Stimulated activated naive CD8-positive, alpha-beta T cell treated with anti-CD3 and anti-CD28 coated beads, Interleukin-15, Interleukin-2, amounts not matched to agents 100 U/mL and 50 U/mL, for 24 hours (primary cell): ENCODE results near the gene CDYL.
A peak's percentile ranks its signal among the peaks of the same experiment; 100 is the strongest.

Experiments
- ATAC-seq: fragments of 150-1000 bp; cut with Tn5 transposase; one replicate; pipeline ENCODE4 v1.10.0; 2021
- DNase-seq: peaks from one replicate; pipeline ENCODE4 v3.0.0; 2021

CDYL gene

DNA sequence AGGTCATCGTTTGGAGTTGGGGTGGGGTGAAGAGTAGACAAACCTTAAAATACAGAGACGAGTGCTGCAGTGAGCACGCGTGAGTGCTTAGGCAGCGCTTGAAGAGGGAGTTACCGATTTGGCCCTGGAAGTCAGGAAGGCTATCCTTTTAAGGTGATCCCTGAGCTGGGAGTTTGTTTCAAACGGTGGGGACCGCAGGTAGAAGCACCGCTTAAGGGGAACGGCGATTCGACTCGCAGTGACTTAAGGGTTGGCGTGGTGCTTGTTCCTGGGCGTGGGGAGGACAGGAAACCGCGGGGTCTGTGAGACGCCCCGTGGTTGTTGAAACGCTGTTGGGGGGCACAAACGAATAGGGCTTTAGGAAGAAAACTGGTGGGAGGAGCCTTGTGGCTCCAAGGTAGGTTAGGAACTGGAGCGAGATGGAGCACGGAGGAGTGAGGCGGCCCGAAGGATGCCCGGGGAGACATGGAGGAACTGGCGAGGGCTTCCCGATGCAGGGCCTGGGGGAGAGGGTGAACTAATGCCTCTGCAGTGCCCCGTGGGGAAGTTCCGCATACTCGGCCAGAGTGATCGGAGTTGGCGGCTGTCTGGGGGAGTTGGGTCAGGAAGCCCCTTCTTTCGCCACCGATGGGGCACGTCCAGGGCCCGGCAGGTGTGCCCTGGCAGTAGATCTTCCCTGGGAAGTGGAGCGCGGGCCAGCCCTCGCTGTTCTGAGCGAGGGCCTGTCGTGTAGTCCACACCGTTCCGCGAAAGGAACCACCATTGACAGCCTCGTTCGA is 1.3 kb upstream of the CDYL start:
- DNase-seq: peak; percentile 29

DNA sequence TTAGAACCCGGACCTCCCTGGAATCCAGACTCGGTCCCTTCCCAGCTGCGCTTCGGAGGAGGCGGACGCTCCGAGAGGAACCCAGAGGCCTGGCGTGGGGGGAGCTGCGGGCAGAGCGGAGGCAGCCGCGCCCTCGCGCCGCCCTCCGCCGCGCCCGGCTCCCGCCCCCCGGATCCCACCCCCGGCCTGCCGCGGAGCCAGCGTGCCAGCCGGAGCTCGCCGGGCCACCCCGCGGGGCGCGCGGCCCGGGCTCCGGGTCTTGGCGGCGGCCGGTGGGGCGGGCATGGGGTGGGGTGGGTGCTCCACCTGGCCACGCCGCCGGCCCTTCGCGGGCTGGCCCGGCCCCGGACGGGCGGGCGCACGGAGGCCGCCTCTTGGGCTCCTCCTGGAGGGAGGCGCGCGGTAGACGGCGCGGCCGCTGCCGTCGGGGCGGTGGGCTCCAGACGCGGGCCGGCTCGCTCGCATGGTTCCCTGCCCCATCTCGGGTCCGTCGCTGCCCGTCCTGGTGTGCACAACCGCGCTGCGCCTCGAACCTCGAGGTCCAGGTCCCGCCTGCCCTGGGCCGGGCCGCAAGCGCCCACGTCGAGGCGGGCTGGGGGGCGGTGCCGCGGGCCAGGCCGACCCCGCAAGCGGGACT is 592 bp upstream of the CDYL start:
- DNase-seq: peak; percentile 71
- ATAC-seq: peak; percentile 58

More for the DNA sequence above, 1.3 kb upstream of the CDYL start:
- no peak for ATAC-seq

DNA sequence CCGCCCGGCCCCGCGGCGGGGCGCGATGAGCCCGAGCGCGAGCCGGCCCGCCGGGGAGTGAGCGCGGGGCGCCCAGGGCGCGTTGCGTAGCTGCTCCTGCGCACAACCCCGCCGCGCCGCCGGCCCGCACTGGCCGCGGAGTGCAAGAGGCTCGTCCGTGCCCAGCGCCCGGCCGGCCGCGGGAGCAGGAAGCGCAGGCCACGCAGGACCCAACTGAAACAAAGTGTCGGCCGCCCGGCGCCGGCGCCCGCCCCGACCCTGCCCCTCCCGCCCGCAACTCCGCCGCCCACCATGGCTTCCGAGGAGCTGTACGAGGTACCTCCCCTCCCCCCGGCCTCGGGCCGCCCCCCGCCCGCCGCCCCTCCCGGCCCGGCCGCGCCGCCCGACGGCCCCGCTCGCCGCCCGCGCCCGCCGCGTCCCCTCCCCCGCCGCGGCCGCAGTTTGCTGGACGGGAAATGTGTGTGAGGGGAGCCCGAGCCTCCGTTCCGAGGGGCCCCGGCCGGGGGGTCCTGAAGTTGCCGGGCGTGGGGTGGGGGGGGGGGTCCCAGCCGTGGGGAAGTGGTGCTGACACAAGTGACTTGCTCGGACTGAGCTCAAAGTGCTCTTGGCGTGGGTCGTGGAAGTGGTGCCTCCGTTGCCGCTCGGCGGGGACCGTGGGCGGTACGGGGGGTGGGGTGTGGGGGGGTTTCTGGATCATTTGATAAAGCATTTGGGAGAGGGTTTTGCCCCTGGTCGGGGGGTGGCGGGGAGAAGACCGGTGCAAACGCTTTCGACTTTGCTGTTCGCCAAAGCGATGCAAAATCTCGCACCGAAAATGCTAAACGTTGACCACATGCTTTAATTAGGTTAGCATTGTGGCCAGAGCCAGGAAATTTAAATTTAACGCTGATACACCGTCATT is 539 bp downstream of the CDYL start:
- DNase-seq: peak; percentile 55
- peak; percentile 12 for ATAC-seq

DNA sequence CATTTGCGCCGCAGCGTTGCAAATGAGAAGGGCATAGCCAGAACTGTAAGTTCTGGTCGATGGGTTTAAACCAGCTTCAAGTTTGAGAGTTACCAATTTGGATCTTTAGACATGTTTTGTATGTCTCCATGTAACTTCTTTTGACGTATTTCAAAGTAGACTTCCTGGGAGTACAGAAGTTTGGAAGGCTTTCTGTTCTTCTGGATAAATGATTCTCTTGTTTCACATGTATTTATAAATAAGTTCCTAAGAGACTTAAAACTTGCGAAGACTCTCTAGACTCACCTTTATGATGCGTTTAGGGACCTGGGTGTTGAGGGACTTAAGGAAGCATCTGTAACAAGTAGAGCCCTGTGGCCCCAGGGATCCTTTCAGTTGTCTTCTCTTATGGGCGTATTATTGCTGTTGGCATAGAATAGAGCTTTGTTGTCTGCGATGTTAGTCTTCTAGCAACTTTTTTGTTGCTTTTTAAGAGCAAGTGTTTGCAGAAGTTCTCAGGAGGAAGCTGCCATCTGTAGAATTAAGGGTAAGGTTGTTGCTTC is 1.3 kb downstream of the CDYL start:
- DNase-seq (no peak), ATAC-seq (no peak)

DNA sequence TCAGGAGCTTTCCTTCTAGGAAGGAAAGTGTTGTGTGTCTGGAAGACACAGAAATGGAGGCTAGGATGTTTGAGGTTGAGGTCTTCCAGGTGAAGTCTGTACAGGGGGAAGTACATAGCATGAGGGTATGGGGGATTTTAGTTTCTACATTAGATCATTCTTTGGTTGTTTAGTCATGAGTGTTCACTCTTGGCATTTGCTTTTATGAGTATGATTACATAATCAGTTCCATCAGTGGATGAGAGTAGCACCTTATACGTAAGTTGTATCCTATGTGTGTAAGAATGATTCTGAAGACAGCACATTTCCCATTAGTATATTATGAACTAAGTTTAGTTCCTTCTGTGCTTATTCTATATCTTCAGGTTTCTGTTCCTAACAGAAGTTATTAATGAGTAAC is 1.9 kb downstream of the CDYL start:
- DNase-seq (no peak), ATAC-seq (peak; percentile 28)

DNA sequence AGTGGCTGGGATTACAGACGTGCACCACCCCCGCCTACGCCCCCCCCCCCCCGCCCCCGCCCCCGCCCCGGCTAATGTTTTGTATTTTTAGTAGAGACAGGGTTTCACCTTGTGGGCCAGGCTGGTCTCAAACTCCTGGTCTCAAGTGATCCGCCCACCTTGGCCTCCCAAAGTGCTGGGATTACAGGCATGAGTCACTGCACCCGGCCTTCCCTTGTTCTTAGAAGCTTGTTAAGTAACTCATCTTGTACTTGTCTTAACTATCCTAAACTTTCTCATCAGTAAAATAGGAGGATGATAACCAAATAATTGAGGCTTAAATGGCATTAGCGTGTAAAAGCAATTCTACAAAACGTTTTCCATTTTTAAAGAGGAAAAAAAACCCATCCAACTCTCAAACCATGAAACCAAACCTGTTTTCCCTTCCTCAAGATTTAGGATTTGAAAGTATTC is 4.2 kb downstream of the CDYL start:
- DNase-seq: no peak
- no peak for ATAC-seq

DNA sequence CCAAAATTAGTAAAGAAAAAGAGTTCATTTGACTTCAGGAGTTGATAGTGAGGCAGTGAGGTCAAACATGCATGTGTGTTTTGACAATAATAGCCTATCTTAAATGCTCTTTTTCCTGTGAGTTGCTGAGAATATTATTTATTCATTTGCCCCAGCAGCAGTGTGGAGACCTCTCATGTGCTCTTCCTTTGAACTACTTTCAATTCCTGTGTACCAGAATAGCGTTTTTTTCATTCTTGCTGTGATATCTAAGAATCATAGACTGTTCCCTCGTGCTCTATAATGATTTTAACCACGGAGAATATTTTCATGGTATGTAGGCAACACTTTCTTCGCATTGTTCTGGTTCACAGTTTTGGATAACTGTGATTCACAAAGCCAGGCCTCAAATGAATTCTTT is 5.2 kb downstream of the CDYL start:
- ATAC-seq: no peak
- no peak for DNase-seq

DNA sequence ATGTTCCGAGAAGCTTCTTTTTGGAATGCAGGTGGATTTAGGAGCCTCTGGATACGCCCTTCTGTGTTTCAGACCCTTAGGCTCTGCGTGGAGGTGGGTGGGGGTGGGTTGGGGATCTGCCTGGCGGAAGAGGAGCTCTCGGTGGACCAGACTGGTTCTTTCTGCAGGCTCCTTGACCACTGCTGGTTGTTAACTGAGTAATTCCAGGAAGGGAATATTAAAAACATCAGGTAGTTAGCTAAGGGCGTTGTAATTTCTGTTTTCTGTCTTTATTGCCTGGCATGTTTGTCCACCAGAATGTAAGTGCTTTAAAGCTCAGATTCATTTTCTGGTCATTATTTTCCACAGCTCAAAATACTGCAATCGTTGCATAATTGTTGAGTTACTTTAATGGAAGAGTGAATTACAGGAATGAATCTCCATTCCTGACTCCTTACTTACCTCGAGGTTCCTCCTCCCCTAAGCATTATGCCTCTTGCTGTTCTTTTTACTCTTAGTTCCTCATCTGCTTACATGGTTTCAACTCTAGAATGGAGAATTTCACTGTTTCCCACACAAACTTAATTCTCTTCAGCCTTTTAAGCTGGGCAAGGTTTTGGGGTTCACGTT is 5.9 kb downstream of the CDYL start:
- DNase-seq (no peak), ATAC-seq (no peak)

DNA sequence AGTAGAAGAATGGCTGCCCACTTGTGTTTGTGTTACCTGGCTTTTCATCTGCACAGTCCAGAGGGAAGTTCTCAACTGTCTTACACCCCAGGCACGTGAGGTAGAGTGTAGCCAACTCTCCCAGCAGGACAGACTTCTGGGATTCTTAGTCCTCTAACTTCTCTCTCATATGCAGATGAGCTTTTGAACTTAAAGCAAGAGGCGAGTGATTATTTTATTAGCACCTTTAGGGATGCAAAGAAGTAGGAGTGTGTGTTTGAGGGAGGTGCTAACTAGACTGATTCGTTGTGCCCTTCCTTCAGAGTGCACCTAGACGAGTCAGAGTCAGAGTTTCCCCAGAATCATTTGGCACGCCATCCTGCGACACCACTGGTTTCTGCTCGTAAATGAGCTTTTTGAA is 10.8 kb downstream of the CDYL start:
- DNase-seq: no peak
- ATAC-seq: no peak

DNA sequence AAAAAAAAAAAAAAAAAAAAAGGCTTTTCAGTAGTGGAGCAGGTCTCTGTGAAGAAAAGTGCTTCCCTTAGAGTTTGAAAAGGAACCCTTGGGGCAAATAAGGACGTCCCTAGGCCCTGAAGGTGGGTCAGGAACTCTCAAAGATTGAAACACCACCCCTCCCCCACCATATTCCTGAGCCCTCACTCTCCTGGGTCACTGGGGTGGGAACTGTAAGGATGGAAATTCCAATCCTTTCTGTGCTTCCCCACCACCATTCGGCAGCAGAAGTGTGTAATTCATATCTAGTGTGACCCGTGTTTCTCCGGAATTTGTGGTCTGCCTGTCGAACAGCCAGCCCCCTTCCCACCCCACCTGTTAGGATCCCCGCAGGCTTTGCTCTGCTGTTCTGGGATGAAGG is 12.3 kb downstream of the CDYL start:
- DNase-seq (no peak), ATAC-seq (no peak)

DNA sequence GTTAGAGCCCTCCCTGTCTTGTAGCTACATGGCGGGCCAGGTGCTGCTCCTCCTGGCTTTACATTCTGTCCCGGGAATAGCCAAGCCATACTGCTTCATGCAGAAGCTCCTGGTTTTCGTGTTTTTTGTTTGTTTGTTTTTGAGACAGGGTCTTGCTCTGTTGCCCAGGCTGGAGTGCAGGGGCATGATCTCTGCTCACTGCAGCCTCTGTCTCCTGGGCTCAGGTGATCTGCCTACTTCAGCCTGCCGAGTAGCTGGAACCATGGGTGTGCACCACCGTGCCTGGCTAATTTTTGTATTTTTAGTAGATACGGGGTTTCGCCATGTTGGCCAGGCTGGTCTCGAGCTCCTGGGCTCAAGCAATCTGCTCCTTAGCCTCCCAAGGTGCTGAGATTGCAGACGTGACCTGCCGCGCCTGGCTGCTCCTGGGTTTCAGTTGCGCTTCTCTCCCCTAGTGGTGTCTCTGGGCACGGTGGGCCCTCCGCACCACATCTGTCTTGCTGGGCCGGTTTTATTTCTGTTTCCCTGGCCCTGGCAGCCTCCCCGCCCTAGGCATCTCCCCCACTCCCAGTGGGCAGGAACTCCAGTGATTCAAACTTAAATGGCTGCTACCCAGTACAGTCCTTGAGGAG is 12.9 kb downstream of the CDYL start:
- DNase-seq: no peak
- no peak for ATAC-seq

DNA sequence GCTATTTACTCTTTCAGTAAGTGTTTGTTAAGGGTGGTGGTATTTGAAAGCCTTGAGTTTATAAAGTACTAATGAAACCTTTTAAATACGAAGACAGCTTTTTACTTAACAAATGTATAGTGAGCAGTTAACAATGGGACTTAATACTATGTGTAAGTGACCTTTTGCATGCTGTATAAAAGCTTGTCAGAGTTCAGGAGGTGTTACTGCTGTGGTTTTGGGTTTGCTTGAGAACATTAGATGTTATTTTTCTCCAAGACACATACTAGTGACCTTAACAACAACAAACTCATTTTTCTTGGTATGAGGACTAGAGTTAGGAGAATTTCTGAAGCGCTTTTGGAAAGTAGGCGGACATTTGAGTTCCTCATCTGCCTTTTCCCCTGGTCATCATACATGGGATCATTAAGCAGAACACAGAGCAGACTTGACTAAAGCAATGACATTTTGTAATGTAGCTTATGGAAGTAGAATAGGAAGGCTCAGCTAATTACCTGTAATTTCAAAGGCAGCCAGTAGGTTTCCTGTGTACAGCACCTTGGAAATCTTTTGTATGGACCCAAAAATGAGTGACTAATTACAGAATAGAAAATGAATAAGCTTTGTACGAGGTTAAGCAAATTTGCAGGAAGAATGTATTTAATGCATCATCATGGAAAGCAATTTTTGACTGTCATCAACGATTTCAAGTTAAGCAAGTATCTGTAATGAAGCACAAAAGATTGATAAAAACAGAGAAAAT is 14.1 kb downstream of the CDYL start:
- DNase-seq (no peak), ATAC-seq (peak; percentile 67)

DNA sequence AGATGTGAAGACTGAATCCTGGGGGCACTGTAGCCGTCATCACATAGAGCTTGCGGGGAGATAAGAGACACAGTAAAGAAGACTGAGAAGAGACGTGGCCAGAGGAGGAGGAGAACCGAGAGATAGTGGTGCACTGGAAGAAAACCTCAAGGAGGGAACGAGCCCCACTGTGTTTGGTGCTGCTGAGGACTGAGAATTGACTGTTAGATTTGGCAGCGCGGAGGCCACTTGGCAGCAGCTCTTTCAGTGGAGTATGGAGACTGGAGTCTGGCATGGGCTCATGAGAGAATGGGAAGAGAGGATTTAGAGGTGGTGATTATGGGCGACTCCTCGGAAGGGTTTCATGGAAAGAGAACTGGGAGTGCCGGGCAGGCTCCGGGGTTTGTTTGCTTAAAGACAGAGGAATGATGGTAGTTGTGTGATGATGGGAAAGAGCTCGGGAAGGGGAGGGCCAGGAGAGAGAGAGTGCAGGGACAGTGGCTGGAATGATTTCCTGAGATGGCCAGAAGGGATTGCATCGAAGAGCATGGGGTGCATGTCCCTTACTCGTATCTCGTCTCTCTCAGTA is 18.0 kb downstream of the CDYL start:
- DNase-seq (no peak), ATAC-seq (no peak)

DNA sequence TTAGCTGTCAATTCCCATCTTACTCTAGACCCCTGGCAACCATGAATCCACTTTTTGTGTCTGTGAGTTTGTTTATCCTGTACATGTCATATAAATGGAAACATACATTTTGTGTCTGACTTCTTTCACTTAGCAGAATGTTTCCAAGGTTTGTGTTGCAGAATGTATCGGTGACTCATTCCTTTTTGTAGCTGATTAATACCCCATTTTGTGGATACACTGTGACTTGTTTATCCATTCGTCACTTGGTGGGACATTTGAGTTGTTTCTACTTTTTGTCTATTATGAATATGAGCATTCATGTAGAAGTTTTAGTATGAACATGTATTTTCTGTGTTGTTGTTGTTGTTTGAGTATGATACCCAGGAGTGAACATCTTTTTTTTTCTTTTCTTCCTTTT is 21.4 kb downstream of the CDYL start:
- DNase-seq: no peak
- peak; percentile 14 for ATAC-seq

DNA sequence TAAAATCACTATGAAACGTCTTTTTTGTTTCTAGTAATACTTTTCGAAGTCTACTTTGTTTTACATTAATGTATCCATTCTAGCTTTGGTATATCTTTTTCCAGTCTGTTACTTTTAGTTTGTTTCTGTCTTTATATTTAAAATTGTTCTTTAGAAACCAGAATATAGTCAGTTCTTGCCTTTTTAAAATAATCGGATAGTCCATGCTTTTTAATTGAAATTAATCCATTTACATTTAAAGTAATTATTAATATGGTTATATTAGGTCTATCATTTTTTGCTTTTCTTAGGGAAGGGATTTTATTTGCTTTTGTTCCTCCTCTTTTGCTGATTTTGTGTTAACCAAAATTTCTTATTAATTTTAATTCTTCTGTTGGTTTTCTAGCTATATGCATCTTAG is 23.7 kb downstream of the CDYL start:
- DNase-seq: no peak
- no peak for ATAC-seq

DNA sequence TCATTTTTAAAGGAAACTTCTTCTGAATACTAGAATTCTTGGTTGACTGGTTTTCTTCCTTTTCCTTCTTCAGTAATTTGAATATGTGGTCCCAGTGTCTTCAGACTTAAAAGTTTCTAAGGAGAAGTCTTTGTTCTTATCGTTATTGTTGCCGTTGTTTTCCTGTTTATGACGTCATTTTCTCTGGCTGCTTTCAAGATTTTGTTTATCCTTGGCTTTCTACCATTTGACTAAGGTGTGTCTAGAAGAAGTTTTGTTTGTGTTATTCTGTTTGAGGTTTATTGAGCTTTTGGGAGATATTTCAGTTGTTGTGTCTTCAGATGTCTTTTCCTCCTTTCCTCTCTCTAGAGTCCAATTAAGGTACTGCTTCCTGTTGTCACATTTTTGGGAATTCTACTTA is 24.5 kb downstream of the CDYL start:
- DNase-seq (no peak), ATAC-seq (no peak)

DNA sequence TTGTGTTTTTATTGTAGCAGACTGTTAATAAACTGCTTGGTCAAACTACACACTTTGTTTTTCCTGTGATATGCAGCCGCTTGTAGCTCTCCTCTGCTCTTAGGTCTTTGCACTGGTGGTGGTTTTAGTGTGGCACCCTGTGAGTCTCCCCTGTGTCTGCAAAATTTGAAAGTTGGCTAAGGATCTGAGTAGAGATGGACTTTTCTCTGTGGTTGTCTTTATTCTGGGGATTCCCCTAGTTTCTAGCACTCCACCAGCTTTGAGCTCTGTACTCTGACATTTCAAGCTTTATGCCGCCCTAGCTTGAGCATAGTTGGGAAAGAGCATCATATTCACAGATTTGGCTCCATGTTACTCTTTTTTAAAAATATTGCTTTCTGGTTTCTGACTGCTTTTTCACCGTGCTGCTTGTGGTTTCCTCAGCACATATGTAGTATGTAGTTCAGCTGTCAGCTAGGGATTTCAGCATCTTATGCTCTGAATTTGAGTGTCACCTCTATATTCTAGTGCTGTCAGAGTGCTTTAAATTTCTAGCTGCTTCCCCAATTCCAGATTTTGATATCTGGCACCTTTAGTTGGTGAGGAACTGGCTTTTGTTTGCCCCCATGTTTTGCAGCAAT is 25.4 kb downstream of the CDYL start:
- peak; percentile 91 for ATAC-seq
- DNase-seq: no peak

DNA sequence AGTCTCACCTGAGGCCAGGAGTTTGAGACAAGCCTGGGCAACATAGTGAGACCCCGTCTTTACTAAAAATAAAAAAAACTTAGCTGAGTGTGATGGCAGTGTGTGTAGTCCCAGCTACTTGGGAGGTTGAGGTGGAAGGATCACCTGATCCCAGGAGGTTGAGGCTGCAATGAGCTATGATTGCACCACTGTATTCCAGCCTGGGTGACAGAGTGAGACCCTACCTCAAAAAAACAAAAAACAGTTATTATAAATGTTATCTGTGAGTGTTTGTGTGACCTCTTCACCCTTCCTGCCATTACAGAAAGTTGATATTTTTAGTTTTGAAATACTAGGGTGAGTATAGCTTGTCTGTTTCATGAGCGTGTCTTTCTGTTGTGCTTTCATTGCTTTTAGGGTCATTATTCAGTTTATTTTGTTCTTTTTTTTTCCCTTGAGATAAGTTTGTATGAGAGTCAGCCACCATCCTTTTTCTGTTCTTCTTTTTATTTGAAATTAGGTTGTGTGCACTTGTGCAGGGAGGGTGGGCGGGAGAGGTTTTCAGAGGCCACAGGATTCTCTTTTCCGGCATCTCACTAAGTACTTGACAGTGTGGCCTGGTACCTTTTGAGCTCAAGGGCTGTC is 26.2 kb downstream of the CDYL start:
- no peak for DNase-seq
- no peak for ATAC-seq

DNA sequence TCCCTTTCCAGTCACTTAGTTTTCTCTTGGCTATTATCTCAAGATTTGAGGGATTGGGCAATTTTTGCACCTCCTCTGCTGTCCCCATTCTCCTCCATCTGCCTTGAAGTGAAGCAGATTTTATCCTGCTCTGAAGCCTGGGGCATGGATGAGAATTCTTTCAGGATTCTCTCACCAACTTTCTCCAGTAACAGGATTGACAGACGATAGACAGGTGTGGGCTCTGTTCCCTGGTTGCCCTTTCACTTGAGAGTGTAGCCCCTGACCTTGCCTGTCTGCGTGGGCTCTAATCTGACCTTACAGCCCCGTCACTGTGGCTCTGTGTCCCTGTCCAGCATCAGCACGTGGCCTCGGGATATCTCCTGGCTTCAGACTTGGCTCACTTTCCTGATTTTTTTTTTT is 27.1 kb downstream of the CDYL start:
- DNase-seq: no peak
- no peak for ATAC-seq

DNA sequence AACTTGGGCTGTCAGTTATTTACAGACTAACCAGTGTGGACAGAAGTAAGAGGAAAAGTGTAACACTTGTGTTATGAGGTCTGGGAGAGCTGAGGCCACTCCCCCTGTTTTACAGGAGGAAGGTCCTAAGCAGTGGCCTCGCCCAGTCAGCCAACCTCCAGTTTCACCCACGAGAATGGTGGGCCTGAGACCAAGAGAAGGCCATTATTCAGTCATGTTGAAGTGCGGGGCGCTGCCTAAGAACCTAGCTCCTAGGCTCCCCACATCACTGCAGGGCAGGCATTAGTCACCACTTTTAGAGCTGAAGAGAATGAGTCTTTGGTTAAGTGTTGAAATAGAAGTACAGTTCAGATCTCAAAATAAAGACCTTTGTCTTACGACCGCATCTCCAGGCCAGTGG is 27.9 kb downstream of the CDYL start:
- peak; percentile 34 for DNase-seq
- peak; percentile 69 for ATAC-seq
